HG03103 (cell line): ENCODE data around the gene KIRREL3.
A peak's percentile ranks its signal among the peaks of the same experiment; 100 is the strongest.

Experiments
- ATAC-seq: cut with Tn5 transposase; IDR thresholded peaks from one replicate; pipeline ENCODE4 v1.9.1; 2021; ENCODE audit warnings: low read depth; ENCODE audit not compliant: unreplicated experiment

Gene KIRREL3

GRCh38 chr11:126466236-126467045, 534.1 kb downstream of the KIRREL3 start:
- no peak for ATAC-seq

- peak; percentile 62 for ATAC-seq
Measured at GRCh38 chr11:126465573-126466188, 534.9 kb downstream of the KIRREL3 start.

GRCh38 chr11:126464796-126465195, 535.8 kb downstream of the KIRREL3 start:
- ATAC-seq, result no peak

- no peak for ATAC-seq
Measured at GRCh38 chr11:126462422-126462821, 538.1 kb downstream of the KIRREL3 start.

GRCh38 chr11:126461996-126462395, 538.6 kb downstream of the KIRREL3 start:
- ATAC-seq, result no peak

GRCh38 chr11:126461096-126461440, 539.5 kb downstream of the KIRREL3 start:
- ATAC-seq, result no peak

GRCh38 chr11:126460417-126461095, 540.0 kb downstream of the KIRREL3 start:
- no peak for ATAC-seq

- no peak for ATAC-seq
Measured at GRCh38 chr11:126459691-126460281, 540.8 kb downstream of the KIRREL3 start.

GRCh38 chr11:126457817-126458216, 542.8 kb downstream of the KIRREL3 start:
- ATAC-seq, result no peak

GRCh38 chr11:126456783-126457542, 543.6 kb downstream of the KIRREL3 start:
- ATAC-seq, result no peak

GRCh38 chr11:126456089-126456488, 544.5 kb downstream of the KIRREL3 start:
- ATAC-seq, result no peak

GRCh38 chr11:126452241-126453101, 548.1 kb downstream of the KIRREL3 start:
- no peak for ATAC-seq

GRCh38 chr11:126451211-126451802, 549.3 kb downstream of the KIRREL3 start:
- ATAC-seq, result no peak

- no peak for ATAC-seq
Measured at GRCh38 chr11:126450806-126451205, 549.8 kb downstream of the KIRREL3 start.

GRCh38 chr11:126450198-126450597, 550.4 kb downstream of the KIRREL3 start:
- no peak for ATAC-seq

GRCh38 chr11:126446581-126446980, 554.0 kb downstream of the KIRREL3 start:
- ATAC-seq, result no peak

- no peak for ATAC-seq
Measured at GRCh38 chr11:126444072-126444471, 556.5 kb downstream of the KIRREL3 start.

- no peak for ATAC-seq
Measured at GRCh38 chr11:126443120-126443519, 557.5 kb downstream of the KIRREL3 start.
